Endothelial cell (in vitro differentiated cells): ENCODE data around the gene HTR7. TPM values are rescaled to one million over a fixed set of nuclear protein-coding genes. Genes with fewer than 3 reads are reported as not detected.

Experiments used
- DNase-seq: peaks from one replicate; pipeline ENCODE4 v3.0.0; 2021; ENCODE audit warnings: low spot score
- H3K27ac Mint-ChIP-seq: one replicate; pipeline ENCODE4 v1.8.0; 2021; ENCODE audit warnings: mixed read lengths, inconsistent platforms; ENCODE audit not compliant: unreplicated experiment
- H3K27me3 Mint-ChIP-seq: one replicate; pipeline ENCODE4 v1.8.0; 2021; ENCODE audit warnings: mild to moderate bottlenecking, moderate library complexity, mixed read lengths, inconsistent platforms; ENCODE audit not compliant: unreplicated experiment
- H3K36me3 Mint-ChIP-seq: one replicate; pipeline ENCODE4 v1.8.0; 2021; ENCODE audit warnings: mild to moderate bottlenecking, low read depth, mixed read lengths, inconsistent platforms; ENCODE audit not compliant: unreplicated experiment
- H3K4me1 Mint-ChIP-seq: one replicate; pipeline ENCODE4 v1.8.0; 2021; ENCODE audit warnings: mild to moderate bottlenecking, mixed read lengths, inconsistent platforms; ENCODE audit not compliant: unreplicated experiment
- H3K4me3 Mint-ChIP-seq: one replicate; pipeline ENCODE4 v1.8.0; 2021; ENCODE audit warnings: mild to moderate bottlenecking, mixed read lengths, inconsistent platforms; ENCODE audit not compliant: unreplicated experiment
- H3K9me3 Mint-ChIP-seq: one replicate; pipeline ENCODE4 v1.8.0; 2021; ENCODE audit warnings: mixed read lengths, inconsistent platforms; ENCODE audit not compliant: unreplicated experiment
- total RNA-seq: library from RNA; stranded (reverse); fragmentation: NEBNext Ultra II Directional; extraction: Animal tissue kit (Norgen Biotek cat#: 25700); gene quantifications from one replicate; pipeline ENCODE4 v1.2.1, GENCODE V29; 2021; ENCODE audit not compliant: unreplicated experiment
- TF ChIP-seq, protein P1 (sequence below): fragments of 200-600 bp; sonication (generic); IDR thresholded peaks from one replicate; pipeline ENCODE4 v1.5.0; 2021; ENCODE audit warnings: antibody characterized with exemption; ENCODE audit not compliant: unreplicated experiment

Gene HTR7
- total RNA-seq, 1 donor from 2014 or later = 7.3 TPM

DNA sequence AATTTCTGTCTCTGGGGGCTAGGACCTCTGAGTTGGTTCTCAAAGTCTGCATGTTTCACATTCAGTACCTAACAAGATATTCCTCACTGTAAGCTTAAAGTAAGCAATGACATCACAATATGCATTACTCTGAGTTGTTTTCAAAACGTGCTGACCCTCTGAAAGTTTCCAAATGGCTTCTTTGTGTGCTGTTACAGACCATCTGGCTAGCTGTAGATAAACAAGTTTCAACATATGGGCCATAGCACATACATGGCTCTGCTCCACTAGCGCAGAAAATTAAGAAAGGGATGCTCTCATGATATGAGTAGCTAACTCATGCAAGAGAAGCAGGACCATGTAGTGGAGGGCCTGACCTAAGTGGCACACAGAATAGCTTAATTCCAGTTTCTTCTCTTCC lies 119.0 kb downstream of the HTR7 start:
- peaks cover 13% of the 10 kb centered on the region for H3K4me1 Mint-ChIP-seq
- H3K27me3 Mint-ChIP-seq = peaks cover 2% of the 10 kb centered on the region
- TF ChIP-seq, protein P1, sequence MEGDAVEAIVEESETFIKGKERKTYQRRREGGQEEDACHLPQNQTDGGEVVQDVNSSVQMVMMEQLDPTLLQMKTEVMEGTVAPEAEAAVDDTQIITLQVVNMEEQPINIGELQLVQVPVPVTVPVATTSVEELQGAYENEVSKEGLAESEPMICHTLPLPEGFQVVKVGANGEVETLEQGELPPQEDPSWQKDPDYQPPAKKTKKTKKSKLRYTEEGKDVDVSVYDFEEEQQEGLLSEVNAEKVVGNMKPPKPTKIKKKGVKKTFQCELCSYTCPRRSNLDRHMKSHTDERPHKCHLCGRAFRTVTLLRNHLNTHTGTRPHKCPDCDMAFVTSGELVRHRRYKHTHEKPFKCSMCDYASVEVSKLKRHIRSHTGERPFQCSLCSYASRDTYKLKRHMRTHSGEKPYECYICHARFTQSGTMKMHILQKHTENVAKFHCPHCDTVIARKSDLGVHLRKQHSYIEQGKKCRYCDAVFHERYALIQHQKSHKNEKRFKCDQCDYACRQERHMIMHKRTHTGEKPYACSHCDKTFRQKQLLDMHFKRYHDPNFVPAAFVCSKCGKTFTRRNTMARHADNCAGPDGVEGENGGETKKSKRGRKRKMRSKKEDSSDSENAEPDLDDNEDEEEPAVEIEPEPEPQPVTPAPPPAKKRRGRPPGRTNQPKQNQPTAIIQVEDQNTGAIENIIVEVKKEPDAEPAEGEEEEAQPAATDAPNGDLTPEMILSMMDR = no peak
- no peak for DNase-seq
- no peak overlapping the region for H3K27ac Mint-ChIP-seq
- H3K36me3 Mint-ChIP-seq = no peaks in the 10 kb centered on the region
- no peaks in the 10 kb centered on the region for H3K9me3 Mint-ChIP-seq
- H3K4me3 Mint-ChIP-seq = no peak overlapping the region

DNA sequence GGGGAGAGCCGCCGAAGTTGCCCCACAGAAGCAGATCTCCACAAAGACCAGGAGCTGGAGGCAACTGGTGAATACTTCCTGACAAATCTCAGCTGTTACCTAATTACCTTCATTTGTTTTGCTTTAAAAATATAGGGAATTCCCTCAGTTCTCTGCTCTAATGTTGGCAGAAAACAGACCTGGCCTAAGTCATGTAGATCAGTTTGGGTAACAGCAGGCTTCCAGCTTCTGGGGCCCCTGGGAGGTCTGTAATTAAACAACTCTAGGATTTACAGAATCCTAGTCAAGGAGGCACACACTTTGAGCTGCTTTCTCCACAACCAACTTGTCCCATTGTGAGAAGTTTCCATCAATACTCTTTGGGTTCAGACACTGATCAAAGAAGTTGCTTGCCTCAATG lies 123.4 kb downstream of the HTR7 start:
- H3K27me3 Mint-ChIP-seq = peaks cover 1% of the 10 kb centered on the region
- H3K27ac Mint-ChIP-seq = no peak overlapping the region
- no peaks in the 10 kb centered on the region for H3K4me1 Mint-ChIP-seq
- no peak overlapping the region for H3K4me3 Mint-ChIP-seq
- H3K9me3 Mint-ChIP-seq = no peaks in the 10 kb centered on the region
- no peak for DNase-seq
- no peaks in the 10 kb centered on the region for H3K36me3 Mint-ChIP-seq
- TF ChIP-seq, protein P1 = no peak

DNA sequence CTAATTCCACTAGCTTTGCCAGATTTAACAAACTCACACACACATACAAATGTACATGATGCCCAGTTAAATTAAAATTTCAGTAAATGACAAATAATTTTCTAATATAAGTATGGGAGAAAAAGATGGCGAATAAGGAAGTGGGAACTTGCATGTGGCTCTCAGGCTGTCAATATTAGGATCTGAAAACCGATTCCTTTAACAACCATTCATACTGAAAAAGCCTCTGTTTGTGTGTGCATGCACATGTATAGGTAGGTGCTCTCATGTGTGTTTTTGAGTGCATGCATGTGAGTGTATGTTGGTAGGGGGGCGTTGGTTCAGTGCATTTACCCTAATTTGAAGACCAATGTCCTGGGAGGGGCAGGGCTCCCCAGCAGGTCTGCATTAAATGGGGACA lies 125.3 kb downstream of the HTR7 start:
- no peaks in the 10 kb centered on the region for H3K36me3 Mint-ChIP-seq
- TF ChIP-seq, protein P1 = no peak
- no peaks in the 10 kb centered on the region for H3K9me3 Mint-ChIP-seq
- H3K27me3 Mint-ChIP-seq = peaks cover 1% of the 10 kb centered on the region
- H3K4me1 Mint-ChIP-seq = no peaks in the 10 kb centered on the region
- no peak for DNase-seq
- no peak overlapping the region for H3K27ac Mint-ChIP-seq
- no peak overlapping the region for H3K4me3 Mint-ChIP-seq

DNA sequence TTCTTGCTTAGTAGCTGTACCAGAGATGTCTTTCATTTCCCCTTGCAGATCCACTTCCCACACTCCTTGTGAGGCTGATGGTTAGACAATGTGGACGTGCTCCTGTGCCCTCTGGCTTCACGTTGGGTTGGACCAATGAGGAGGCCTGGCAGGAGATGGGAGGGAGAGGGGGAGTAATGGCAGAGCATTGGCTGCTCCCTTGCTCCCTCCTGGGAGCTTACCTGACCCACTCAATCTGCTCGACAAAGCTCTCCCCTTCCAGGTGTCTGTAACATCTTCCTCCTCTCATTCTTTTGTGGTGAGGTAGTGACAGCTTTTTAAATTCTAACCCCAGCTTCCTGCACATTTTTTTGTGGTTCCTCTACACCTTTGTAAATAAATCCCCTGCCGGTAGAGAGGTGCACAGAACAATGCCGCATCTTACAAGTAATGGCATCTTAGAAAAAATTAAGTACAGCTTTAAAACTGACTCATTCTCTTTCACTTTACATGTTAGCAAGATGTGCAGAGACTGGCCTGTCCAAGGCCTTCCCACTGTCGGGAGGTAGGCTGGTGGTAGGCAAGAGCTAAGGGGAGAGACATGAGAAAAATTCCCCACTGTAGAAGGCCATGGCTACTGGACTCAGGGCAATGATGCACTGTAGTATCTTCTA lies 134.3 kb downstream of the HTR7 start:
- Mint-ChIP-seq H3K9me3 (no peaks in the 10 kb centered on the region), H3K36me3 (no peaks in the 10 kb centered on the region), H3K27me3 (no peaks in the 10 kb centered on the region), H3K4me1 (no peaks in the 10 kb centered on the region), H3K4me3 (no peak overlapping the region), H3K27ac (no peak overlapping the region)
- TF ChIP-seq, protein P1 = no peak
- no peak for DNase-seq

DNA sequence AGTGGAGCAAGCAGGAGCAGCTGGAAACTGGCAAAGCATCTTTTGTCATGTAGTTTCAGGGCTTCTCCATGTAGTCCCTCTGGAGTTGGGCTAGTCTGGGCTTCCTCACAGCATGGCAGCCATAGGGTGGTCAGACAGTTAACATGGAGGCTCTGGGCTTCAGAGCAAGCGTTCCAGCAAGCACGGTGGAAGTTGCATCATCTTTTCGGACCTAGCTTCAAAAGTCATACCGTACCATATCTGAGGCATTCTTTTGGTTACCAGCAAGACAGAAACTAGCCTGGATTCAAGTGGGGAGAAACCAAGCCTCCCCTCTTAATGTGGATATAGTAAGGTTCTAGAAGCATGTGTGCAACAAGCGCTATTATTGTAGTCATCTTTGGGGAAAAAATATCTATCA lies 135.0 kb downstream of the HTR7 start:
- H3K27me3 Mint-ChIP-seq = no peaks in the 10 kb centered on the region
- H3K36me3 Mint-ChIP-seq = no peaks in the 10 kb centered on the region
- DNase-seq = no peak
- no peaks in the 10 kb centered on the region for H3K9me3 Mint-ChIP-seq
- H3K4me1 Mint-ChIP-seq = no peaks in the 10 kb centered on the region
- no peak overlapping the region for H3K27ac Mint-ChIP-seq
- no peak overlapping the region for H3K4me3 Mint-ChIP-seq
- TF ChIP-seq, protein P1 = no peak
